VCaP (cell line): Measurements from ENCODE around the gene ACBD6.
A peak's percentile ranks its signal among the peaks of the same experiment; 100 is the strongest.

Experiments
- H3K27ac ChIP-seq: fragments of 450-650 bp; 2 replicates; pipeline ENCODE4 v1.5.1; 2017
- TF ChIP-seq, protein P1 (sequence below): fragments of 450-650 bp; conservative IDR thresholded peaks from 2 replicates; pipeline ENCODE4 v1.5.1; 2017; ENCODE audit warnings: mild to moderate bottlenecking, moderate library complexity

The ACBD6 gene

DNA sequence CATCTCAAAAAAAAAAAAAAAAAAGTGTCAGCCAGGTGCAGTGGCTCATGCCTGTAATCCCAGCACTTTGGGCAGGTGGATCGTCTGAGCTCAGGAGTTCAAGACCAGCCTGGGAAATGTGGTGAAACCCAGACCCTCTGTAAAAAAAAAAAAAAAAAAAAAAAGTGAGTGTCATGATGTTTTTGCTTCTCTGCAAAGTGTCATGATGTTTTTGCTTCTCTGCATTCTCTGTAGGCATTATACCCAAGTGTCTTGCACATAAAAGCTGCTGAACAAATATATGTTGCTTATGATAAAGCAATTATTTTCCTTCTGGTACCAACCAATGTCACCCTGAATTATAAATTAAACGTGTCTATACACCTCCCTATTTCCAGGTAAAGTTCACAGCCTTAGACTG is 1.7 kb downstream of the ACBD6 start:
- TF ChIP-seq, protein P1, sequence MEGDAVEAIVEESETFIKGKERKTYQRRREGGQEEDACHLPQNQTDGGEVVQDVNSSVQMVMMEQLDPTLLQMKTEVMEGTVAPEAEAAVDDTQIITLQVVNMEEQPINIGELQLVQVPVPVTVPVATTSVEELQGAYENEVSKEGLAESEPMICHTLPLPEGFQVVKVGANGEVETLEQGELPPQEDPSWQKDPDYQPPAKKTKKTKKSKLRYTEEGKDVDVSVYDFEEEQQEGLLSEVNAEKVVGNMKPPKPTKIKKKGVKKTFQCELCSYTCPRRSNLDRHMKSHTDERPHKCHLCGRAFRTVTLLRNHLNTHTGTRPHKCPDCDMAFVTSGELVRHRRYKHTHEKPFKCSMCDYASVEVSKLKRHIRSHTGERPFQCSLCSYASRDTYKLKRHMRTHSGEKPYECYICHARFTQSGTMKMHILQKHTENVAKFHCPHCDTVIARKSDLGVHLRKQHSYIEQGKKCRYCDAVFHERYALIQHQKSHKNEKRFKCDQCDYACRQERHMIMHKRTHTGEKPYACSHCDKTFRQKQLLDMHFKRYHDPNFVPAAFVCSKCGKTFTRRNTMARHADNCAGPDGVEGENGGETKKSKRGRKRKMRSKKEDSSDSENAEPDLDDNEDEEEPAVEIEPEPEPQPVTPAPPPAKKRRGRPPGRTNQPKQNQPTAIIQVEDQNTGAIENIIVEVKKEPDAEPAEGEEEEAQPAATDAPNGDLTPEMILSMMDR: no peak
- peak overlapping the region; percentile 96 for H3K27ac ChIP-seq

- no peak overlapping the region for H3K27ac ChIP-seq
- TF ChIP-seq, protein P1: no peak
Measured at GRCh38 chr1:180498594-180498993, 3.8 kb downstream of the ACBD6 start.

- TF ChIP-seq, protein P1: no peak
- H3K27ac ChIP-seq: no peak overlapping the region
Measured at GRCh38 chr1:180497826-180498225, 4.6 kb downstream of the ACBD6 start.

DNA sequence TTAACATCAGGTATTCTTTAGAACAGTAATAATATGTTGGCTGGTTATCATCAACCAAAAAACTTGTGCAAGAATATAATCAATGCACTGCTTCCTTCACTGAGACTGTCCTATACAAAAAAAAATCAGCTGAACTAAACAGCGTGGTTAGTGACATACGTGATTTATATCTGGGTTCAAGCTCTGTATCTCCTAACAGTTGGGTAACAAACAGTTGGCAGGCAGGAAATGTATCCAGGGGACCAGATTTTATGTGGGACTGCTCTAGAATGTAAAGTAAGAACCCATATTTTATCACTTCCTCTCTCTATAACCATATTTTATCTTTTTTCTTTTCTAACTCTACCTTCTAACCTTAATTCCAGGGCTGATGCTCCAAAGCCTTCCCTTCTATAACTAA is 8.0 kb downstream of the ACBD6 start:
- TF ChIP-seq, protein P1: no peak
- H3K27ac ChIP-seq: no peak overlapping the region

- TF ChIP-seq, protein P1: no peak
- H3K27ac ChIP-seq: no peak overlapping the region
Measured at GRCh38 chr1:180489976-180490375, 12.4 kb downstream of the ACBD6 start.

- no peak overlapping the region for H3K27ac ChIP-seq
- TF ChIP-seq, protein P1: no peak
Measured at GRCh38 chr1:180489313-180489712, 13.1 kb downstream of the ACBD6 start.

DNA sequence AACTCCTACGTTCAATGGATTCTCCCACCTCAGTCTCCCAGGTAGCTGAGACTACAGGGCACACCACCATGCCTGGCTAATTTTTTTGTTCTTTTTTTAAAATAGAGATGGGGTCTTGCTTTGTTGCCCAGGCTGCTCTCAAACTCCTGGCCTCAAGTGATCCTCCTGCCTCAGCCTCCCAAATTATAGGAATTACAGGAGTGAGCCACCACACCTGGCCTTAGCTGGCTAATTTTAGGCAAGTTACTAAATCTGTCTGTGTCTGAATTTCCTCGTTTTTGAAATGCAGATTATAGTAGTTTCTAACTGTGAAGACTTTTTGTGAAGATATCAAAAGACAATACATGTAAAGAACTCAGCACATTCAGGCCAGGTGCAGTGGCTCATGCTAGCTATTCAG is 13.7 kb downstream of the ACBD6 start:
- TF ChIP-seq, protein P1: no peak
- H3K27ac ChIP-seq: no peak overlapping the region

DNA sequence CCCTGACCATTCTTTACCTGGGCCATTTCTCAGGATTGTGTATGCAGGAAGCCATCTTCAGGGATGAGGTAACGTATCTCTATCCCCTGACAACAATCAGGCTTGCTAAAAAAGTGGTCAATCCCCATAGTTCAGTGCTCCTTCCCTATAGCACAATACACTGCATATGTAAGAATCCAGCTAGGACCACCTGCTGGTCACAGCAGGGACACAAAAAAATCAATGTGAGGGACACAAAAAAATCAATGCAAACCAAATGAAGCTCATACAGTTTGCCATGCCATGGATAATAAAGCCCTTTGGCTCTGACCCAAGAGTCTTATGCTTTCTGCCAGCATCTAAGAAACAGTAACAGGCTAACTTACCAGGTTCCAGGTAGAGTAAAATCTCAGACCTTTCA is 16.3 kb downstream of the ACBD6 start:
- H3K27ac ChIP-seq: no peak overlapping the region
- TF ChIP-seq, protein P1: no peak
